GM18951 (cell line): ENCODE results near the gene MAN2A2.

Experiments
- POLR2A ChIP-seq: IDR thresholded peaks from 4 replicates; pipeline ENCODE4 v1.6.1; 2011; ENCODE audit warnings: mild to moderate bottlenecking; ENCODE audit not compliant: insufficient read length, insufficient read depth; ENCODE audit errors: extremely low read depth
- in situ Hi-C: fragments of 300-500 bp; cut with MboI; formaldehyde crosslinking; loops from one replicate; pipeline ENCODE4 v1.12.0; 2022; ENCODE audit warnings: low sequenced_read_pairs, mixed read lengths, inconsistent platforms; ENCODE audit not compliant: unreplicated experiment

MAN2A2 gene

DNA sequence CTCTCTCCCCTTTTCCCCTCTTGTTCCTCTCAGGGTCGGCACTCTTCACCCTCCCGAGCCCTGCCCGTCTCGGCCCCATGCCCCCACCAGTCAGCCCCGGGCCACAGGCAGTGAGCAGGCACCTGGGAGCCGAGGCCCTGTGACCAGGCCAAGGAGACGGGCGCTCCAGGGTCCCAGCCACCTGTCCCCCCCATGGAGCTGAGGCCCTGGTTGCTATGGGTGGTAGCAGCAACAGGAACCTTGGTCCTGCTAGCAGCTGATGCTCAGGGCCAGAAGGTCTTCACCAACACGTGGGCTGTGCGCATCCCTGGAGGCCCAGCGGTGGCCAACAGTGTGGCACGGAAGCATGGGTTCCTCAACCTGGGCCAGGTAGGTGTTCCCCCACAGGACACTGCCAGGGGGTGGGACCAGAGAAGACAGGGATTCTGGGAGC lies 27.5 kb upstream of the MAN2A2 start:
- in situ Hi-C loops: no loop called here
- TF ChIP-seq POLR2A: no peak

DNA sequence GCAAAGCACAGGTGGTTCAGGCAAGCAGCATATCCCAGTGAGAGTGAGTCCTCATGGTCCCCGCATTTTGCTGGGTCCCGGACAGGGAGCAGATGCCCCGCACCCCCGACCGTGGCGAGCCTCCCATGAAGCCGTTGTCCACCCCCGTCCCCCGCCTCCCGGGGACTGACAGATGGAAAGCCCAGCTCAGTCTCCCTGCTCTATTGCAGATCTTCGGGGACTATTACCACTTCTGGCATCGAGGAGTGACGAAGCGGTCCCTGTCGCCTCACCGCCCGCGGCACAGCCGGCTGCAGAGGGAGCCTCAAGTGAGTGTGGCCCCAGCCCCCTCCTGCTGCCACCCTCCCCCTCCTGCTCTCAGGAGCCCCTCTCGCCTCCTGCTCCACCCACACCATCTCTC lies 27.1 kb upstream of the MAN2A2 start:
- TF ChIP-seq POLR2A: no peak
- in situ Hi-C loops: no loop called here

DNA sequence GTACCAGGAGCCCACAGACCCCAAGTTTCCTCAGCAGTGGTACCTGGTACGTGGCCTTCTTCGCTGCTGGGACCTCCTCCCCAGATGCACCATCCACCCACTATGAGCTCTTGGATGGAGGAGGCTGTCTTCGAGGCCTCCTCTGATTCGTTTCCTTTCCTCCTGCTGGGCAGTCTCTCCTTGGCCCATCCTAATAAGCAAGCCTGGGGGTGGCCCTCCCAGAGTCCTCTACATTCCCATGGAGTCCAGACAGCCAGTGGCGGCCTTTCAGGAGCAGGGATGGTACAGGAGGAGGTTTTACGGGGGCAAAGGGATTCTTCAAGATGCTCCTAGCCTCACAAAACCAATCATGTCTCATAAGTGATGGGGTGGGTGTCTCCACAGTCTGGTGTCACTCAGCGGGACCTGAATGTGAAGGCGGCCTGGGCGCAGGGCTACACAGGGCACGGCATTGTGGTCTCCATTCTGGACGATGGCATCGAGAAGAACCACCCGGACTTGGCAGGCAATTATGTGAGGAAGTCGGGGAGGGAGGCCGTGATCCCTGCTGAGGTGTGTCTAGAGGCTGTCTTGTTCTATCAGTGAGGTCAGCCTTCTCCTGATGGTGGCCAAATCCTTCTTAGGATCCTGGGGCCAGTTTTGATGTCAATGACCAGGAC lies 26.5 kb upstream of the MAN2A2 start:
- in situ Hi-C loops: no loop called here
- no peak for TF ChIP-seq POLR2A

DNA sequence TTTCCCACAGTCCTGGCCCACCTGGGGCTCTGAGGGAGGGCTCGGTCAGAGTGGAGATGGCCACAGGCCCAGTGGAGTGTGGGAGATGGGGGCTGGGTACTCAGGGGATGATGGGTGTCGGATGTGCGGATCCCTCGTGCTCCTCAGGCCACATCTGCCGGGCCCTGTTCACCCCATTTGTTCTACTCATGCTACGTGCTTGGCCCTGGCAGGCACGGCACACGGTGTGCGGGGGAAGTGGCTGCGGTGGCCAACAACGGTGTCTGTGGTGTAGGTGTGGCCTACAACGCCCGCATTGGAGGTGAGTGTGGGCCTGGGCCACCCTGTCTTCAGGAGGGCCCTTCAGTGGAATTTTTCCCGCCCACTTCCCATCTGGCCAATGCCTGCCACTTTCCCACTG lies 25.8 kb upstream of the MAN2A2 start:
- no peak for TF ChIP-seq POLR2A
- in situ Hi-C loops: no loop called here

- TF ChIP-seq POLR2A: no peak
- in situ Hi-C loops: no loop called here
Measured at GRCh38 chr15:90877996-90878395, 25.1 kb upstream of the MAN2A2 start.

DNA sequence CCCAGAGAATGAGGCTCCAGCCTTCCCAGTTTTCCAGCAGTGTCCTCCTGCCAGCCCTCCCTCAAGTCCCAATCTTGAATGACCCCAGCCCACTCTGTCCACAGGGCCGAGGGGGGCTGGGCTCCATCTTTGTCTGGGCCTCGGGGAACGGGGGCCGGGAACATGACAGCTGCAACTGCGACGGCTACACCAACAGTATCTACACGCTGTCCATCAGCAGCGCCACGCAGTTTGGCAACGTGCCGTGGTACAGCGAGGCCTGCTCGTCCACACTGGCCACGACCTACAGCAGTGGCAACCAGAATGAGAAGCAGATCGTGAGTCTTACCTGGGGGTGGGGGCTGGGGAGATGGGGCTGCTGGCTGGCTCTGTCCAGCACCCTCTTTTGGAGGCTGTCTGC lies 24.4 kb upstream of the MAN2A2 start:
- TF ChIP-seq POLR2A: no peak
- in situ Hi-C loops: no loop called here

- TF ChIP-seq POLR2A: no peak
- in situ Hi-C loops: loop anchor here (10.0 kb wide), 2 partner anchors 235 to 555 kb away; no protein-coding TSS in a partner anchor
Measured at GRCh38 chr15:90879730-90880366, 23.3 kb upstream of the MAN2A2 start.

- TF ChIP-seq POLR2A: no peak
- in situ Hi-C loops: loop anchor here (10.0 kb wide), 2 partner anchors 236 to 556 kb away; no protein-coding TSS in a partner anchor
Measured at GRCh38 chr15:90880381-90881145, 22.5 kb upstream of the MAN2A2 start.

DNA sequence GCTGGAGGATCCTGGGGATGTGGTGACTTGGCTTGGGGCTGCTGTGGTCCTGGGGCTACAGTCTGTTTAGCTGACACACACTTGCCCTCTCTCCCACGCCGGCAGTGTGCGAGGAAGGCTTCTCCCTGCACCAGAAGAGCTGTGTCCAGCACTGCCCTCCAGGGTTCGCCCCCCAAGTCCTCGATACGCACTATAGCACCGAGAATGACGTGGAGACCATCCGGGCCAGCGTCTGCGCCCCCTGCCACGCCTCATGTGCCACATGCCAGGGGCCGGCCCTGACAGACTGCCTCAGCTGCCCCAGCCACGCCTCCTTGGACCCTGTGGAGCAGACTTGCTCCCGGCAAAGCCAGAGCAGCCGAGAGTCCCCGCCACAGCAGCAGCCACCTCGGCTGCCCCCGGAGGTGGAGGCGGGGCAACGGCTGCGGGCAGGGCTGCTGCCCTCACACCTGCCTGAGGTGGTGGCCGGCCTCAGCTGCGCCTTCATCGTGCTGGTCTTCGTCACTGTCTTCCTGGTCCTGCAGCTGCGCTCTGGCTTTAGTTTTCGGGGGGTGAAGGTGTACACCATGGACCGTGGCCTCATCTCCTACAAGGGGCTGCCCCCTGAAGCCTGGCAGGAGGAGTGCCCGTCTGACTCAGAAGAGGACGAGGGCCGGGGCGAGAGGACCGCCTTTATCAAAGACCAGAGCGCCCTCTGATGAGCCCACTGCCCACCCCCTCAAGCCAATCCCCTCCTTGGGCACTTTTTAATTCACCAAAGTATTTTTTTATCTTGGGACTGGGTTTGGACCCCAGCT lies 21.7 kb upstream of the MAN2A2 start:
- in situ Hi-C loops: loop anchor here (10.0 kb wide), 2 partner anchors 237 to 557 kb away; no protein-coding TSS in a partner anchor
- TF ChIP-seq POLR2A: no peak

GRCh38 chr15:90881978-90882721 lies 21.0 kb upstream of the MAN2A2 start:
- in situ Hi-C loops: loop anchor here (10.0 kb wide), 2 partner anchors 237 to 557 kb away; no protein-coding TSS in a partner anchor

DNA sequence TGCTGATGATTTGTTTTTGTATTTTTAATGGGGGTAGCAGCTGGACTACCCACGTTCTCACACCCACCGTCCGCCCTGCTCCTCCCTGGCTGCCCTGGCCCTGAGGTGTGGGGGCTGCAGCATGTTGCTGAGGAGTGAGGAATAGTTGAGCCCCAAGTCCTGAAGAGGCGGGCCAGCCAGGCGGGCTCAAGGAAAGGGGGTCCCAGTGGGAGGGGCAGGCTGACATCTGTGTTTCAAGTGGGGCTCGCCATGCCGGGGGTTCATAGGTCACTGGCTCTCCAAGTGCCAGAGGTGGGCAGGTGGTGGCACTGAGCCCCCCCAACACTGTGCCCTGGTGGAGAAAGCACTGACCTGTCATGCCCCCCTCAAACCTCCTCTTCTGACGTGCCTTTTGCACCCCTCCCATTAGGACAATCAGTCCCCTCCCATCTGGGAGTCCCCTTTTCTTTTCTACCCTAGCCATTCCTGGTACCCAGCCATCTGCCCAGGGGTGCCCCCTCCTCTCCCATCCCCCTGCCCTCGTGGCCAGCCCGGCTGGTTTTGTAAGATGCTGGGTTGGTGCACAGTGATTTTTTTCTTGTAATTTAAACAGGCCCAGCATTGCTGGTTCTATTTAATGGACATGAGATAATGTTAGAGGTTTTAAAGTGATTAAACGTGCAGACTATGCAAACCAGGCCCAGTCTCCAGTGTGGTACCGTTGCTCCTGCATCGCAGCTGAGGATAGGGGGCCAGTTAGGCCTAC lies 20.1 kb upstream of the MAN2A2 start:
- TF ChIP-seq POLR2A: no peak
- in situ Hi-C loops: loop anchor here (10.0 kb wide), 2 partner anchors 238 to 558 kb away; no protein-coding TSS in a partner anchor

More at GRCh38 chr15:90881978-90882721, 21.0 kb upstream of the MAN2A2 start:
- TF ChIP-seq POLR2A: no peak

DNA sequence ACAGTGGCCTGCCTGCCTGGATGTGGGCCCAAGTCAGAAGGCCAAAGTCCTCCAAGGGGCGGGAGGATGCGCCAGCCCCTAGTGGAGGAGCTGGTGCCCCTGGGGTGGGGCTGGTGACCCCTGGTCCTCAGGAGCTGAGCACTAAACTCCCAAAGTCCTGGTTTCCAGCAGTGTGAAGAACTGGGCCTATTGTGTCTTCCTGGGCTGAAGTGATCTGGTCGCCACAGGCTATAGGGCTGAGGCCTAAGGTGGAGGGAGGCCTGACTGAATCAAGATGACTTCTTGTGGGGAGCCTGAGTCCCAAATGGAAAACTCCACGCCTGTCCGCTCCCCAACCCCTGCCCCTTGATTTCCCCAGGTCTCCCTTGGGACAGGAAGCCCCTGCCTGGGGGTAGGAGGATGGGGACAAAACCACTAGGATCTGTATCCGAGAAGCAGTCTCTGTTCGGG lies 19.6 kb upstream of the MAN2A2 start:
- in situ Hi-C loops: loop anchor here (10.0 kb wide), 2 partner anchors 239 to 559 kb away; no protein-coding TSS in a partner anchor
- TF ChIP-seq POLR2A: no peak
